ENCODE data around the gene TTC7B.

Gene TTC7B

DNA sequence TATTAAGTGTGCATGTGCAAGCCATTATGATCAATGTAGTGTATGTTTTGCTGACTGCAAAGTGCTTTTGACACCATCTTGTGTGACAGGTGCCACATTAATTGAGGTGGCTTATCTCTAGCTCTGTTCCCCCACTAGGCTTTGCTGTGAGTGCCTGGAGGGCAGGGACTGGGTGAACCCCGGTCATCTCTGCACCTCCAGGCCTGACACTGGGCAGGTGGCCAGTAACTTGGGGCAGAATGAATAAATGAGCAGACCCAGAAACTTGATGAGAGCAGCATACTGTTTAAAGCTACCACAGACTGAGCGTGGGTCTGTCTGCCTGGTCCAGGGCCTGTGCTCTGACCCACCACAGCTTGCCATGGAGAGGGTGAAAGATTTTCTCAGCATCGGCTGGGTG, 267.8 kb downstream of the TTC7B start:
- CTCF ChIA-PET, result no interaction called here
- H3K4me3 ChIP-seq (ENCODE audit: low read depth, low read length), result no peak overlapping the region
- POLR2A ChIA-PET, result no interaction called here
- no peak for DNase-seq (ENCODE audit: low read depth, low spot score)
- TF ChIP-seq, protein P1, sequence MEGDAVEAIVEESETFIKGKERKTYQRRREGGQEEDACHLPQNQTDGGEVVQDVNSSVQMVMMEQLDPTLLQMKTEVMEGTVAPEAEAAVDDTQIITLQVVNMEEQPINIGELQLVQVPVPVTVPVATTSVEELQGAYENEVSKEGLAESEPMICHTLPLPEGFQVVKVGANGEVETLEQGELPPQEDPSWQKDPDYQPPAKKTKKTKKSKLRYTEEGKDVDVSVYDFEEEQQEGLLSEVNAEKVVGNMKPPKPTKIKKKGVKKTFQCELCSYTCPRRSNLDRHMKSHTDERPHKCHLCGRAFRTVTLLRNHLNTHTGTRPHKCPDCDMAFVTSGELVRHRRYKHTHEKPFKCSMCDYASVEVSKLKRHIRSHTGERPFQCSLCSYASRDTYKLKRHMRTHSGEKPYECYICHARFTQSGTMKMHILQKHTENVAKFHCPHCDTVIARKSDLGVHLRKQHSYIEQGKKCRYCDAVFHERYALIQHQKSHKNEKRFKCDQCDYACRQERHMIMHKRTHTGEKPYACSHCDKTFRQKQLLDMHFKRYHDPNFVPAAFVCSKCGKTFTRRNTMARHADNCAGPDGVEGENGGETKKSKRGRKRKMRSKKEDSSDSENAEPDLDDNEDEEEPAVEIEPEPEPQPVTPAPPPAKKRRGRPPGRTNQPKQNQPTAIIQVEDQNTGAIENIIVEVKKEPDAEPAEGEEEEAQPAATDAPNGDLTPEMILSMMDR (IDR thresholded peaks at IDR 0.05; ENCODE audit: insufficient read depth, low read length, missing control alignments), result no peak

DNA sequence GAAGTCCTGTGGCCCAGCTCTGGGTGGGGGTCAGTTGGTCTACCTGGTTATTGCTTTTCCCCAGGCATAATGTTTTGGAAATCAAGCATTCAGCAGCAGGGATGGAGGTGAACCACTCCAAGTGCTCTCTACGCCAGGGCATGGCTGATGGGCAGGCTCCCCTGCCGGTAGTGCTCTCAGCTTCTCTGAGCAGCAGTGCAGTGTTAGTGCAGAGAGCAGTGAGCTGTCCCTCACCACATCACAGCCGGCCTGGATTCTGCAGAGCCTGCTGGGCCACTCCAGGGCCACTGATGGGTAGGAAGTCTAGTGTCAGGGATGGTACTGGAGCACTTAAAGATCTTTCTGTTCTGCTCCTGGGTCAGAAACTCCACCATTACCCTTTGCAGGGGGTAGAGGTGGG, 268.3 kb downstream of the TTC7B start:
- ChIA-PET CTCF (no interaction called here), POLR2A (no interaction called here)
- H3K4me3 ChIP-seq (ENCODE audit: low read depth, low read length), result no peak overlapping the region
- TF ChIP-seq, protein P1 (IDR thresholded peaks at IDR 0.05; ENCODE audit: insufficient read depth, low read length, missing control alignments), result no peak
- no peak for DNase-seq (ENCODE audit: low read depth, low spot score)

DNA sequence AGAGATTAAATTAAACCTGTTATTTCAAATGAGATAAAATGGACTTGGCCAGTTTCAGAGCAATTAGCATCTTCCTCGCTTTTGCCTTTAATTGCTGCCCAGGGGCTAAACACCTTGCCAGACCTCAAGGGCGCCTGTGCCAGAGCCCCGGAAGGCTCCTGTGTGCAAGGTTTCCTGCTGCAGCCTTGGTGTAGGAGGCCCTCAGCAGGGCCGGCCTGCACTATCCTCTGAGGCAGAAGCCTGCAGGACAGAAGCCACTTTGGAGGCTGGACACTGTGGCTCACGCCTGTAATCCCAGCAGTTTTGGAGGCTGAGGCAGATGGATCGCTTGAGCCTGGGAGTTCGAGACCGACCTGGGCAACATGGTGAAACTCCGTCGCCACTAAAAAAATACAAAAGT, 269.0 kb downstream of the TTC7B start:
- TF ChIP-seq, protein P1 (IDR thresholded peaks at IDR 0.05; ENCODE audit: insufficient read depth, low read length, missing control alignments), result no peak
- no peak overlapping the region for H3K4me3 ChIP-seq (ENCODE audit: low read depth, low read length)
- CTCF ChIA-PET, result no interaction called here
- POLR2A ChIA-PET, result no interaction called here
- DNase-seq (ENCODE audit: low read depth, low spot score), result no peak

DNA sequence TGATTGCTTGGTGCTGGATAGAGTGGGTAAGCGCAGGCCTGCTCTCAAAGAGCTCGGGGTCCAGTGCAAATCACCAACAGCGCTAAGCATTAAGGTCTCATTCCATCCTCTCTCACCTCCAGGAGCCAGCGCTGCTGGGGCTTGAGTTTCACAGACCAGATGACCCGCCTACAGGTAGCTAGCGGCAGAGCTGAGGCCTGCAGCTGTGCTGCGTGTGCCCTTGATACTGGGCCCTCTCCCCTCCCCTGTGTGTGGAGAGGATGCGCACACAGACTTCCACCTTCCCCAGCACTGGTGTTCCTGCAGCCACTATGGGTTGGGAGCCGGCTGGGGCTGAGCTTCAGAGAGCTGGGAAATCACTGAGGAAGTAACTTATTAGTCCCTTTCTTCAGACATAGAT, 269.5 kb downstream of the TTC7B start:
- no peak for DNase-seq (ENCODE audit: low read depth, low spot score)
- POLR2A ChIA-PET, result no interaction called here
- no peak overlapping the region for H3K4me3 ChIP-seq (ENCODE audit: low read depth, low read length)
- CTCF ChIA-PET, result no interaction called here
- TF ChIP-seq, protein P1 (IDR thresholded peaks at IDR 0.05; ENCODE audit: insufficient read depth, low read length, missing control alignments), result no peak

DNA sequence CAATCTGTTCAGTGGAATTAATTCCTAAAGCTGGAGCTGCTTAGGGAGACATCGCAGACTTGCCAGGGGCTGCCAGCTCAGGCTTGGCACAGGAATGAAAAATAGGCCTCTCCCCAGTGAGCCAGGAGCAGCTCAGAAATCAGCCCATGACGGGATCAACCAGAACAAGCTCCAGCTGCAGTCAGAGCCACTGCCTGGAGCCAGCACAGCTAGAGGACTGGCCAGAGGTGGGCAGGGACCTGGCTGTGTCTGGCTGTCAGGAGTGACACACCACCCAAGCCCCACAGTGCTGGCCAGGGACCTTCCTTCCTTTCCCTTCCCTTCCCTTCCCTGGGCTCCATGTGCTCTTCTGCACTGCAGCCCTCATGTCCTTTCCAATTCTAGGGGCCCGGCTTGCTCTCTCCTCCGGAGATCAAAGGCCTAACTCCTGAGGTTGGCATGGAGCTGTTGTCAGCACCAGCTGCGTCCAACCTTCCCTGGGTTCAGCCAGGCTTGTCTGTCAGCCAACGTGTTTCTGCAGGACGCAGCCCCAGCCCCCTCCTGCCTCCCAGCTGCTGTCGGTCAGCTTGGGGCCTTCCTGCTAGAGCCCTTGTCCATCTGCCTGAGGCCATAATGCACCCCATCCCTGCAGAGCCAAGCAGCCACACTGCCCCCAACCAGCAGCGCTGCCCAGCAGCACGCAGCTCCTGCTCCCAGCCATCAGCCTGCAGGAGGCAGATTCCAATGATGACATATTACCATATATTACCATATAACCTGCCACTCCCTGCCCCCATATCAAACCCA, 270.1 kb downstream of the TTC7B start:
- CTCF ChIA-PET, result no interaction called here
- POLR2A ChIA-PET, result no interaction called here
- no peak overlapping the region for H3K4me3 ChIP-seq (ENCODE audit: low read depth, low read length)
- TF ChIP-seq, protein P1 (IDR thresholded peaks at IDR 0.05; ENCODE audit: insufficient read depth, low read length, missing control alignments), result no peak
- no peak for DNase-seq (ENCODE audit: low read depth, low spot score)

DNA sequence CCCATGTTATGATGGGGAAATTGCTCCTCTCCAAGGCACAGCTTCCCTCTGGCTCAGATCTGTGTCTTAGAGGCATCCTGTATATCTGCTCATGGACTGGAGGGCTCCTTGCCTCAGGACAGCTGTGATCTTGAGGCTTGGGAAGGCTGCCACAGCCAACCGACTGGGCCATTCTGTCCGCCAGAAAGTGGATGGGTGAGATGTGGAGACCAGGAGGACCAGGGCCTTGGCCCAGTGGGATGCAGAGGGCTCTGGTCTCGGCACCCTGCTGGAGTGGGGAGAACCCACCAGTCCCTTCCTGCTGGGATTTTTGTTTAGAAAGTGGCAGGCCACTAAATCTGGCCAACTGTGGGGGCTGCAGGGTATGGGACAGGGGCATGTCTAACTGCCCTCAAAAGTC, 270.8 kb downstream of the TTC7B start:
- no peak overlapping the region for H3K4me3 ChIP-seq (ENCODE audit: low read depth, low read length)
- ChIA-PET CTCF (interaction anchor here (0.9 kb wide), 1 partner anchor 150 kb away, joined by 3 read pairs; no protein-coding TSS in a partner anchor), POLR2A (no interaction called here)
- DNase-seq (ENCODE audit: low read depth, low spot score), result no peak
- TF ChIP-seq, protein P1 (IDR thresholded peaks at IDR 0.05; ENCODE audit: insufficient read depth, low read length, missing control alignments), result no peak
